HEK293T (cell line): ENCODE measurements around the gene PKNOX2.

ENCODE experiments used
- BHLHE40 ChIP-seq: fragments of 450-650 bp; IDR thresholded peaks from 2 replicates; pipeline ENCODE4 v1.6.1; 2016; ENCODE audit warnings: mild to moderate bottlenecking, moderate library complexity, borderline replicate concordance
- L3MBTL2 ChIP-seq: fragments of 450-650 bp; conservative IDR thresholded peaks from 2 replicates; pipeline ENCODE4 v1.6.1; 2016; ENCODE audit warnings: mild to moderate bottlenecking
- SP1 ChIP-seq: fragments of 450-650 bp; IDR thresholded peaks from 2 replicates; pipeline ENCODE4 v1.6.1; 2017
- TF ChIP-seq, protein P1 (sequence below): fragments of 450-650 bp; IDR thresholded peaks from 2 replicates; pipeline ENCODE4 v1.6.1; 2016

DNA sequence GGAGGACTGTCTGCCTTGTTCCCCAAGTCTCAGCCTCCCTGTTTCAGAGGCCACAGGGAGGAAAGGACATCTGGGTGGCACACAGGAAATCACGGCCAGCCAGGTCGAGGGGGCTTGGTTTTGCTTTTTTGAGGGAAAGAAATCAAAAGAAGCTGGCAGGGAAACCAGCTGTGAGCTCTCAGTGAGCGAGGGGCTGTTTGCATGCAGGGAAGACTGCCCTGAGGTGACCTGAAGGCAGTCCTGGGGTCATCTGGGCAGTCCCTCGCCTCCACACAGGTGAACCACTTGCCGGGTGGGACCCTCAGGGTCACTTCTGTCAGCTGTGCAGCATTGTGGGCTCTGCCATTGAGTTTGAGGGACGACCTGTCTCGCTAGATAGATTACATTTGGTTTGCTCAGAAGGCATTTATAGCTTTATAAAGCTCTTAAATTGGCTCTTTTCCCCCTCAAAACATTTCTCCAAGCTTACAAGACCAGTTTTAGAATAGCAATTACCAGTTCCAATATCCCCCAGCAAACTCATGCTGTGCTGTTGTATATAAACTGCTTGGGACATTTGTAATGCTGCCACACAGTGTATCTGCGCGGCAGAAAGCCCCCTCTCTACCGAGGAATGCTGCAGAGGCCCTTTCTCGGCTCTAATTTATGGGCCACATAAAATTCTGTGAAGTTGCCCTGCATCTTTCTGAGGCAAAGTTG lies 28.3 kb downstream of the PKNOX2 start:
- TF ChIP-seq SP1 (no peak), L3MBTL2 (no peak), BHLHE40 (no peak)
- TF ChIP-seq, protein P1, sequence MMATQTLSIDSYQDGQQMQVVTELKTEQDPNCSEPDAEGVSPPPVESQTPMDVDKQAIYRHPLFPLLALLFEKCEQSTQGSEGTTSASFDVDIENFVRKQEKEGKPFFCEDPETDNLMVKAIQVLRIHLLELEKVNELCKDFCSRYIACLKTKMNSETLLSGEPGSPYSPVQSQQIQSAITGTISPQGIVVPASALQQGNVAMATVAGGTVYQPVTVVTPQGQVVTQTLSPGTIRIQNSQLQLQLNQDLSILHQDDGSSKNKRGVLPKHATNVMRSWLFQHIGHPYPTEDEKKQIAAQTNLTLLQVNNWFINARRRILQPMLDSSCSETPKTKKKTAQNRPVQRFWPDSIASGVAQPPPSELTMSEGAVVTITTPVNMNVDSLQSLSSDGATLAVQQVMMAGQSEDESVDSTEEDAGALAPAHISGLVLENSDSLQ: peak; percentile 59
